ENCODE measurements around the gene SUMF1.

Gene SUMF1

DNA sequence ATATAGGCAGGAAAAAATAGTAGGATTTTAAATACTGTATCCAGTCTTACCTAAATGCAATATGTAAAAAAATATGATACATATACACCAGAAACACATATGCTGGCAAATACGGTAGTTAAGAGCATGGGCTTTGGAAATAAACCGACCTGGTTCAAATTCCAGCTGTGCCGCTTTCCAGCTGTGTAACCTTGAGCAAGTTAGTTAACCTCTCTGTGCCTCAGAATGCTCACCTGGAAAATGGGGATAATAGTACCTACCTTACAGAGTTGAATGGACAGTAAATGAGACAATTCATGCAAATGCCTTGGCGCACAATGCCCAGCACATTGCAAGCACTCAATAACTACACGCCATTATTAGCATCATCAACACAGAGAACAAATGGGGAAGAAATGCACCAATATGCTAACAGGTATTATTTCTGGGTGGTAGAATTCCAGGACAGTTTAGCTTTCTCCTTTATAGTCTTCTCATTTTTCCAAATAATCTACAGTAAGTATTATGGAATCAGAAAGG, 50.6 kb downstream of the SUMF1 start:
- no peak for DNase-seq (ENCODE audit: low spot score)

DNA sequence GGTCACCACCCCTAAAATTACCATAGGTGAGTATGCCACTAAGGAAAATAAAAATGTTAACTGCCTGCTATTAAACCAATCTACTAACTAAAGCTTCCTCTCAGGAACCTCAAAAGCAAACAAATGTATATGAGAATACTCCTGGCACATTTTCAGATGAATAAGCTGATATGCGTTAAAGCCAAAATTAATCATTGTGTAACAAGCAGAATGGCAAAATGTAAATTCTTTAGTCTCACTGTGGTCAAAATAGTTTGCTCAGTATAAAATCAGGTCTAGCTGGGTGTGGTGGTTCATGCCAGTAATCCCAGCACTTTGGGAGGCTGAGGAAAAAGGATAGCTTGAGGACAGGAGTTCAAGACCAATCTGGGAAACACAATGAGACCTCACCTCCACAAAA, 53.6 kb downstream of the SUMF1 start:
- no peak for DNase-seq (ENCODE audit: low spot score)

DNA sequence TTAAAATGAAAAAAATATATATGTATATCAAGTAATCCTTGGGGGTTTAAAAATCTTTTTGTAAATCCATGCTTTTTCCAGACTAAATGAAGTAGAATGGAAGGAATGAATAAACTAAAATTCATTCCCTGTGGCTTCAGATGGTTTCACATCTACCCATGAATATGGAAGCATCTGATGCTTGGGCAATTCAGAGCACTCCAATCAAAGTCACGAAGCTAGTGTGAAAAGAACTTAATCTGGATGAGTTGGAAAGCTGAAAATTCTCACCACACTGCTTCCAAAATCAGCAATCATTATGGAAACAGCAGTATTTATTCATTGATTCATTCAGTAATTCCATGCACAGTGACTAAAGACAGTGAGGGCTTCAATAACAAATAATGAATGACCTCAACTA, 55.2 kb downstream of the SUMF1 start:
- DNase-seq (ENCODE audit: low spot score), result no peak

DNA sequence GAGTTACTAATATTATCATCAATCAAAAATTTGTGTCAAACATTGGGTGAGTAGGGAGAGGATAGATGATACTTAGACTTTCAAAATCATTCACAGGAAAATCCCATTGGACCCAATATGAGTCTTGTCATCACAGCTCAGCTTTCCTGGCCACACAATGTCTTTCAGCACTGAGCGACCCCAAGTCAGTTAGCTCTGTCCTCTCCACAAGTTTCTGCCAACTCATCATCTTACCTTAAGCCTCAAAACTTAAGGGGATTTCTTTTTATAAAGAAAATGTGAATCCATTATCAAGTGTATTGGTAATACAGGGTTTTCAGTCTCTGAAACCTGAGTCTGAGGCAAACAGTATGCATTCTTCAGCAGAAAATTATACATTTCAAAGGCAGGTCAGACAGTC, 55.8 kb downstream of the SUMF1 start:
- no peak for DNase-seq (ENCODE audit: low spot score)

DNA sequence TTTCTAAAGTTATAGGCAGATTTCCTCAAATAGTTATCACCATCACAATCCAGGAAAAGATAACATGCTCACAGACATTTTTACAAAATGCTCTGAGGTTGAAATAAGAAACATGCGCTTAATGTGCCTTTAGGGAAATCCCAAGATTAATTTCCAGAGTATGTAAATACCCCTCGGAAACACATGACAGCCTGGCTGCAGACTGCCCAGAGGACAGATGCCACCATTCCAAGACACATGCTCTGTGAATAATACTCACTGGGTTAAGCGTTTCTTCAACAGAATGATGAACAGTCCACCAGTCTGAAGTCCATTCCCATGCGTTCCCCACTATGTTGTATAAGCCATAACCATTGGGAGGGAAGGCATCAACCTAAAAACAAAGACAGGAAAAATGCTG, 56.5 kb downstream of the SUMF1 start:
- no peak for DNase-seq (ENCODE audit: low spot score)

- no peak for DNase-seq (ENCODE audit: low spot score)
Measured at GRCh38 chr3:4409971-4410573, 57.0 kb downstream of the SUMF1 start.

GRCh38 chr3:4409415-4409814, 57.7 kb downstream of the SUMF1 start:
- DNase-seq (ENCODE audit: low spot score), result no peak

DNA sequence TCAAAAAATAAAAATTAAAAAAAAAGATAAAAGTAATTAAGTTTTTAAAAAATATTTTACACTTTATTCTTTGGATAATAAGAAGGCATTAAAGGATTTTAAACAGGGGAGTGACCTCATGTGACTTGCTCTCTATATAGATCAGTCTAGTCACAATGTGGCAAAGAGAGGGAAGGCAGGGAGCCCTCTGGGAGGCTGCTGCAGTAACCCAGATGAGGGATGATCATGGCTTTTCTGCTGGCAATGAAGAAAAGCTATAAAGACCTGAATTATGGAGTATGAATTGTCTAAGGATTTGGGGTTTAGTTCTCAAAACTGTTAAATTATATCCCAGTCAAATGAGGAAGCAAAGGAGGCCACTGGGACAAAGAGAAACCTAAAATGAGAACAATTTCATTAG, 58.1 kb downstream of the SUMF1 start:
- no peak for DNase-seq (ENCODE audit: low spot score)

- no peak for DNase-seq (ENCODE audit: low spot score)
Measured at GRCh38 chr3:4407941-4408340, 59.1 kb downstream of the SUMF1 start.

DNA sequence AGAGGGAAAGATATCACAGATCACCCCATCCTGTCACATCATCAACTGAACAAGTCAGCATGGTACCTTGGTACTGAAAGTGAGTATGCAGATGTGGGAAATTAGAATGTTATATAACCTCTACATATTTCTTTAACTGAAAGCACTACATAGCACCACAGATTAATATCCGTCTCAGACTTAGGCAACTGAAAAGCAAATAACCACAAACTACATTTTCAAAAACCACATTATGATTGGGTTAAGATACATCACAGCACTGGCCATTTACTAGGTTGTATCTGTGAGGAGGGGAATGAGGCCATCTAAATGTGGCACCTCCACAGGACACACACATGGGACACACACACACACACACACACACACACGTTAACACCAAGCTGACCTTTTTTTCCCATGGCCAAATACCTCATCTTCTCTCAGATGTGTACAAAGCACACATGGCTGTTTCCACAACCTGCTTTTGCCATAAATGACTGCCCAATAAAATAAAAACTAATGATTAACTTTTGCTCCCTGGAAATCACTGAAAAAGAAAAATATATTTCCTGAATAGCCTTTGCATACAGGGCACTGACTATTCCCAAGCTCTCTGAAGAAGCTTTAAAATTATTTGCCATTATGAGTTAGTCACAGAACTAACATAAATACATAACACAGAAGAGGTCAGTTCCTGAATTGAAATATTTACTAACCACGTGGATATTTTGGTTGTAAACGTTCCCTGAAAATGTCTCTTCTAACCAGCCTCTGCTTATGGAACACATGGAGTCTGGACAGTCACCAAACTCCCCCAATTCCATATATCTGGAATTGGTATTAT, 60.1 kb downstream of the SUMF1 start:
- DNase-seq (ENCODE audit: low spot score), result peak; percentile 19

DNA sequence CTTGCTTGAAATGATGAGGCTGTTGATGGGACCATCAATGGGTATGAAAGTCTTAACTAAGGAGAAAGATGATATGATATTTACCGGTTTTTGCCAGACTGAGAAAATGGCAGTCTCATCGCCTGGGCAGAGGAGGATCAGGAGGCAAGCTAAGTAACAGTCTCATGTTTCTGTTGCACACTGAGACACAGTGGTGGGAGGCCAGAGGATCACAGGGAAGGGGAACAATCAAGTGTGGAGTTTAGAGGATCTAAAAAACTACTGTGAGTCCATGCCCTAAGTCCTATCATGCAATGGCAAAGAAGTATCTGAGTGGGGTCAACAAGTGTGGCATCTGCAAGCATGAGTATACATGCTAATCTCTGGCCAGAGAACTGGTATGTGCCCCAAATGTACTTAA, 62.2 kb downstream of the SUMF1 start:
- DNase-seq (ENCODE audit: low spot score), result no peak

- DNase-seq (ENCODE audit: low spot score), result no peak
Measured at GRCh38 chr3:4401441-4401840, 65.6 kb downstream of the SUMF1 start.

DNA sequence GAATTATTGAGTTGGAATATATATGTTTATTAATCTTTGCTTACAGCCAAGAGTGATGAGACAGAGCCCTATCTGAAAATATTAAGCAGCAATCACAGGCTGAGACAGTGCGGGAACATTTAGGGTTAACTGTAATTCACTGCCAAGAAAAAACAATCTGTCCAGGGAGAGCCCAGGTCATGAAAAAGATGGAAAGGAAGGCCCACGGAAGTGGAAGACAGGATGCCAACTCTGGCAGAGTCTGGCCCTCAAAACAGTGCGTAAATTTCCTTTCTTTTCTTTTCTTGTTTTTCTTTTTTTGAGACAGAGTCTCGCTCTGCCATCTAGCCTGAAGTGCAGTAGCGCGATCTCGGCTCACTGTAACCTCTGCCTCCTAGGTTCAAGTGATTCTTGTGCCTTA, 67.6 kb downstream of the SUMF1 start:
- no peak for DNase-seq (ENCODE audit: low spot score)

DNA sequence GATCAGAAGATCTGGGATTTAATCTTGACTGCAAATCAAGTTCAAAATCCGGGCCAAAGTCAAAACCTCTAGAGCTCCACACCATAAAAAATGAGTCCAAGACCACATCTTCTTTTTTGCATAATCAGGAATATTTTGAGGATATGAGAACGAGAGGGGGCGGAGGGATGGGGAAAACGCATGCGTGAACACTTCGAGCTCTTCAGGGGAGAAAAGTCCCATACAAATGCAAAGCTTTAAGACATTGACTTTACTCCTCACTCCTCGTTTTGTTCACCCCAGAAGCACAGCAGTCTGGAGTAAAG, 68.2 kb downstream of the SUMF1 start:
- DNase-seq (ENCODE audit: low spot score), result no peak

GRCh38 chr3:4398120-4398940, 68.7 kb downstream of the SUMF1 start:
- DNase-seq (ENCODE audit: low spot score), result no peak

DNA sequence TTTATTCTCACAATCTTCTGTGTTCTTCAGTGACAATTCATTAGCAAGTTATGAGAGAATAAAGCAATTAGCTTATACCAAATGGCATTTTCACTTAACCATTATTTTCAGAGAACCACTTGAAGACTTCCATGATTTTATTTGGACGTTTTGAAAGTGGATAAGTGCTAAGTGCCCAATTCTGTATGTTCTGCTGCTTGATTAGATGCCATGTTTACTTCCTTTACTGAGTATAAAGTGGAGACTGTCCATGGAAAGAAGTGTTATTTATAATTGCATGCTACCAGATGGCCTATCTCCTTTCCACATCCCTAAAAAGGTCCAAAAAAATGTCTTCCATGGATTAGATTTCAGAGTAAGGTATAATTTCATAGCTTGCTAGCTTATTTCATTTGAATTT, 69.6 kb downstream of the SUMF1 start:
- DNase-seq (ENCODE audit: low spot score), result no peak

- no peak for DNase-seq (ENCODE audit: low spot score)
Measured at GRCh38 chr3:4396542-4396941, 70.5 kb downstream of the SUMF1 start.

- DNase-seq (ENCODE audit: low spot score), result no peak
Measured at GRCh38 chr3:4396006-4396405, 71.1 kb downstream of the SUMF1 start.

DNA sequence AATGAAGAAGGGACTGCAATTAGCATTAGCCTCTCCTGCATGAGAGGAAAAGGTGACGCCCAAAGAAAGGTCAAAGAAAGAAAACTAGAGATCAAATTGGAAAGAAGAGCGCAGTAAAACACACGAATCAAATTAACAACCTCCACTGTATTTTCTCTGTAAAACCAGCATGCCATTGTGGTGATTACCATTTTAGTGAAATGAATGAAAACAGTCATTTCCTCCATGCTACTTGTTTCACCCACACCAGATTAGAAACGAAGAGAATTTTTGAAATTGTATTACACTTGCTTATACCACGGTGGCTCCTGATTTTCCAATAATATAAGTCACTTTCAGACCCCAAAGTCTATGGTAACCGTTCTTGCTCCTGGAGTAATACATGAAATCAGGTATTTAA, 71.6 kb downstream of the SUMF1 start:
- no peak for DNase-seq (ENCODE audit: low spot score)

- DNase-seq (ENCODE audit: low spot score), result no peak
Measured at GRCh38 chr3:4394567-4394966, 72.5 kb downstream of the SUMF1 start.

GRCh38 chr3:4394048-4394447, 73.0 kb downstream of the SUMF1 start:
- DNase-seq (ENCODE audit: low spot score), result no peak

DNA sequence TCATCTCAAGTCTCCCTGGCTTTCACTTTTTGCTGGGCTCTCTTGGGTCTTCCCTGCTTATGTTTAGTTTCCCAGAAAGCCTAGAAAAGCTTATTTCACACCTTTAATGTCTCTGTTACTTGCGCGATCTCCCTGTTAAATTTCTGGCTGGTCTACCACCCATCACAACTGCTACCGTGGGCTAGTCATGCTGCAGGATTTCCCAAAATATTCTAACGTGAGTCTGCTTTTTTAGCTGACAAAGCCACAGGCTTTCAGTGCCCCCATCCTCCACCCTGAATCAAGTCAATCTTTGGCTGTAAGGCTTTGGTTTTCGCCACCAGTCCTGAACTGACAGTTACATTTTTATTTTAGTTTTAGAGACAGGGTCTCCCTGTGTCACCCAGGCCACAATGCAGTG, 74.1 kb downstream of the SUMF1 start:
- DNase-seq (ENCODE audit: low spot score), result no peak

Data from HuH-7 (cell line).